ENCODE data around the gene NRROS. TPM values are rescaled to one million over a fixed set of nuclear protein-coding genes. Genes with fewer than 3 reads are reported as not detected.

NRROS gene
- polyA plus RNA-seq, 6 donors from 2014 or later = 1.2 to 11.8 (median 4.9) TPM

GRCh38 chr3:196643761-196644160, 4.3 kb downstream of the NRROS start:
- ATAC-seq (ENCODE audit: low read depth in 2 of 2) (no peak), DNase-seq (no peak)
- peak overlapping the region; percentile 95 to 99 (median 99) for H3K27ac Mint-ChIP-seq
- no peaks in the 10 kb centered on the region for H3K9me3 Mint-ChIP-seq
- H3K27me3 Mint-ChIP-seq = no peaks in the 10 kb centered on the region
- peaks cover 57 to 83% (median 80%) of the 10 kb centered on the region in 3 donors for H3K4me1 Mint-ChIP-seq
- peak overlapping the region in 7 of 8 donors; percentile 85 to 95 (median 90) for H3K4me3 Mint-ChIP-seq
- peaks cover 6 to 7% of the 10 kb centered on the region in 2 donors for H3K36me3 Mint-ChIP-seq

- H3K27me3 Mint-ChIP-seq = no peaks in the 10 kb centered on the region
- H3K36me3 Mint-ChIP-seq = peaks cover 6 to 7% of the 10 kb centered on the region in 2 donors
- peak overlapping the region in 1 of 8 donors; percentile 42 for H3K4me3 Mint-ChIP-seq
- DNase-seq (no peak), ATAC-seq (ENCODE audit: low read depth in 2 of 2) (no peak)
- H3K9me3 Mint-ChIP-seq = no peaks in the 10 kb centered on the region
- H3K27ac Mint-ChIP-seq = peak overlapping the region; percentile 95 to 99 (median 99)
- peaks cover 47 to 86% (median 81%) of the 10 kb centered on the region in 3 donors for H3K4me1 Mint-ChIP-seq
Measured at GRCh38 chr3:196645096-196645495, 5.6 kb downstream of the NRROS start.

GRCh38 chr3:196645897-196646665, 6.6 kb downstream of the NRROS start:
- Mint-ChIP-seq H3K27ac (peak overlapping the region; percentile 71 to 99 (median 96)), H3K4me3 (peak overlapping the region in 1 of 8 donors; percentile 35)

GRCh38 chr3:196646666-196647216, 7.2 kb downstream of the NRROS start:
- H3K27ac Mint-ChIP-seq = peak overlapping the region in 3 of 6 donors; percentile 2 to 95 (median 18)
- no peak for ATAC-seq (ENCODE audit: low read depth in 2 of 2)
- H3K4me1 Mint-ChIP-seq = peaks cover 49 to 88% (median 76%) of the 10 kb centered on the region in 3 donors
- H3K27me3 Mint-ChIP-seq = no peaks in the 10 kb centered on the region
- H3K36me3 Mint-ChIP-seq = peaks cover 6 to 7% of the 10 kb centered on the region in 2 donors
- DNase-seq = no peak
- peak overlapping the region in 1 of 8 donors; percentile 13 for H3K4me3 Mint-ChIP-seq
- H3K9me3 Mint-ChIP-seq = no peaks in the 10 kb centered on the region

More at GRCh38 chr3:196645897-196646665, 6.6 kb downstream of the NRROS start:
- no peak for ATAC-seq (ENCODE audit: low read depth in 2 of 2)
- DNase-seq = no peak
- Mint-ChIP-seq H3K36me3 (peaks cover 6 to 7% of the 10 kb centered on the region in 2 donors), H3K4me1 (peaks cover 47 to 87% (median 77%) of the 10 kb centered on the region in 3 donors), H3K9me3 (no peaks in the 10 kb centered on the region), H3K27me3 (no peaks in the 10 kb centered on the region)

GRCh38 chr3:196650740-196651311, 11.3 kb downstream of the NRROS start:
- Mint-ChIP-seq H3K36me3 (peaks cover 7 to 17% of the 10 kb centered on the region in 2 donors), H3K4me1 (peaks cover 39 to 66% (median 57%) of the 10 kb centered on the region in 3 donors), H3K27ac (peak overlapping the region in 4 of 6 donors; percentile 58 to 88 (median 66)), H3K4me3 (peak overlapping the region in 1 of 8 donors; percentile 15), H3K27me3 (no peaks in the 10 kb centered on the region), H3K9me3 (no peaks in the 10 kb centered on the region)
- ATAC-seq (ENCODE audit: low read depth in 2 of 2) = no peak
- DNase-seq = no peak

- Mint-ChIP-seq H3K27ac (peak overlapping the region in 2 of 6 donors; percentile 76 to 88), H3K9me3 (no peaks in the 10 kb centered on the region), H3K36me3 (peaks cover 5 to 14% of the 10 kb centered on the region in 2 donors), H3K27me3 (no peaks in the 10 kb centered on the region), H3K4me1 (peaks cover 32 to 56% (median 52%) of the 10 kb centered on the region in 3 donors), H3K4me3 (peak overlapping the region in 1 of 8 donors; percentile 16)
- DNase-seq = no peak
- no peak for ATAC-seq (ENCODE audit: low read depth in 2 of 2)
Measured at GRCh38 chr3:196651819-196652218, 12.3 kb downstream of the NRROS start.

- no peak for DNase-seq
- no peaks in the 10 kb centered on the region for H3K9me3 Mint-ChIP-seq
- H3K27ac Mint-ChIP-seq = peak overlapping the region; percentile 39 to 89 (median 60)
- peaks cover 28 to 51% (median 45%) of the 10 kb centered on the region in 3 donors for H3K4me1 Mint-ChIP-seq
- H3K27me3 Mint-ChIP-seq = no peaks in the 10 kb centered on the region
- H3K4me3 Mint-ChIP-seq = peak overlapping the region in 1 of 8 donors; percentile 31
- peaks cover 0 to 14% of the 10 kb centered on the region in 2 donors for H3K36me3 Mint-ChIP-seq
- ATAC-seq (ENCODE audit: low read depth in 2 of 2) = no peak
Measured at GRCh38 chr3:196652961-196653795, 13.7 kb downstream of the NRROS start.

- no peak for ATAC-seq (ENCODE audit: low read depth in 2 of 2)
- H3K36me3 Mint-ChIP-seq = peaks cover 0 to 14% of the 10 kb centered on the region in 2 donors
- DNase-seq = no peak
Measured at GRCh38 chr3:196654006-196654734, 14.7 kb downstream of the NRROS start.

GRCh38 chr3:196654735-196655090, 15.2 kb downstream of the NRROS start:
- Mint-ChIP-seq H3K9me3 (no peaks in the 10 kb centered on the region), H3K4me3 (no peak overlapping the region), H3K36me3 (peaks cover 0 to 14% of the 10 kb centered on the region in 2 donors), H3K27ac (peak overlapping the region in 3 of 6 donors; percentile 7 to 68 (median 14)), H3K4me1 (peaks cover 25 to 37% (median 36%) of the 10 kb centered on the region in 3 donors), H3K27me3 (no peaks in the 10 kb centered on the region)
- DNase-seq (no peak), ATAC-seq (ENCODE audit: low read depth in 2 of 2) (no peak)

More at GRCh38 chr3:196654006-196654734, 14.7 kb downstream of the NRROS start:
- peak overlapping the region in 4 of 6 donors; percentile 14 to 89 (median 77) for H3K27ac Mint-ChIP-seq
- no peaks in the 10 kb centered on the region for H3K27me3 Mint-ChIP-seq
- H3K9me3 Mint-ChIP-seq = no peaks in the 10 kb centered on the region
- no peak overlapping the region for H3K4me3 Mint-ChIP-seq
- peaks cover 25 to 41% (median 40%) of the 10 kb centered on the region in 3 donors for H3K4me1 Mint-ChIP-seq

GRCh38 chr3:196655496-196655895, 16.0 kb downstream of the NRROS start:
- Mint-ChIP-seq H3K4me3 (no peak overlapping the region), H3K27ac (peak overlapping the region in 3 of 6 donors; percentile 7 to 80 (median 51)), H3K36me3 (peaks cover 0 to 14% of the 10 kb centered on the region in 2 donors), H3K4me1 (peaks cover 24 to 32% (median 31%) of the 10 kb centered on the region in 3 donors), H3K9me3 (no peaks in the 10 kb centered on the region), H3K27me3 (no peaks in the 10 kb centered on the region)
- ATAC-seq (ENCODE audit: low read depth in 2 of 2) (no peak), DNase-seq (no peak)

- peak overlapping the region in 3 of 6 donors; percentile 33 to 79 (median 53) for H3K27ac Mint-ChIP-seq
- no peak overlapping the region for H3K4me3 Mint-ChIP-seq
- no peak for ATAC-seq (ENCODE audit: low read depth in 2 of 2)
- H3K4me1 Mint-ChIP-seq = peaks cover 19 to 27% (median 25%) of the 10 kb centered on the region in 3 donors
- H3K36me3 Mint-ChIP-seq = peaks cover 0 to 14% of the 10 kb centered on the region in 2 donors
- no peak for DNase-seq
- no peaks in the 10 kb centered on the region for H3K27me3 Mint-ChIP-seq
- no peaks in the 10 kb centered on the region for H3K9me3 Mint-ChIP-seq
Measured at GRCh38 chr3:196656213-196656612, 16.7 kb downstream of the NRROS start.

GRCh38 chr3:196659901-196660351, 20.4 kb downstream of the NRROS start:
- ATAC-seq (ENCODE audit: low read depth in 2 of 2) = no peak
- H3K27me3 Mint-ChIP-seq = no peaks in the 10 kb centered on the region

More at GRCh38 chr3:196659901-196660351, 20.4 kb downstream of the NRROS start:
- Mint-ChIP-seq H3K36me3 (no peaks in the 10 kb centered on the region), H3K9me3 (no peaks in the 10 kb centered on the region), H3K4me1 (peaks cover 0 to 6% (median 0%) of the 10 kb centered on the region in 3 donors), H3K4me3 (no peak overlapping the region), H3K27ac (peak overlapping the region in 1 of 6 donors; percentile 36)
- DNase-seq = no peak
